Activated T-cell treated with anti-CD3 and anti-CD28 coated beads for 4 hours (primary cell): ENCODE measurements around the gene PRSS27.

Experiments used
- DNase-seq: peaks from one replicate; pipeline ENCODE4 v3.0.0-alpha.2; 2020

The PRSS27 gene

DNA sequence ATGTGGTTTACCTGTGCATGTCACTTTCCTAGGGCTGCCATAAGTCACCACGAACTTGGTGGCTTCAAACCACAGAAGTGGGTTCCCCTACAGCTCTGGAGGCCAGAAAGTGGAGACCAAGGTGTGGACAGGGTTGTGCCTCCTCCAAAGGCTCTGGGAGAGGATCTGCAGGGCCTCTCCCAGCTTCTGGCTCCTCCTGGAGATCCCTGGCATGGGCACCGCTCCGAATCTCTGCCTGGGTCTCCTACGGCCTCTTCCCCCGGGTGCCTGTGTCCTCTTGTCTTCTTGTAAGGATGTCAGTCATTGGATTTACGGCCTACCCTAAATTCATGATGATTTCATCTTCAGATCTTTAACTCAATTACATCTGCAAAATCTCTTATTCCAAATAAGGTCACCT lies 29.9 kb upstream of the PRSS27 start:
- no peak for DNase-seq

DNA sequence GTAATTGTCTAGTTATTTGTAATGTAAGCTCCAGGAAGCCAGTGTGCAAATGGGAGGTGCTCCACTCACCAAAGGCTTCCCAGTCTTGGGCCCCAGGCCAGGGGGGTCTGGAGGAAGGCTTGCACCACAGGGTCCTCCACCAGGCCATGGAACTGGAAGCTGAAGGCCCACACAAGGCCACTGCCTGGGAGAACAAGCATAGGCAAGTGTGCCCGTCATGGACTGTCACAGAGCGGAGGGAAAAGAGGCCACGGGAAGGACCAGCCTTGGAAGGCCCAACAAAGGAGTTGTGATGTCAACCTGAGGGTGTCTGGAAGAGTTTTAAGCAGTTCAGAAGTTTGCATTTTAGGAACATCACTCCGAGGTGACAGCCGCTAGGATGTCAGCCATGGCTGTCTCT lies 29.5 kb upstream of the PRSS27 start:
- no peak for DNase-seq

GRCh38 chr16:2748757-2749455 lies 28.9 kb upstream of the PRSS27 start:
- DNase-seq: no peak

DNA sequence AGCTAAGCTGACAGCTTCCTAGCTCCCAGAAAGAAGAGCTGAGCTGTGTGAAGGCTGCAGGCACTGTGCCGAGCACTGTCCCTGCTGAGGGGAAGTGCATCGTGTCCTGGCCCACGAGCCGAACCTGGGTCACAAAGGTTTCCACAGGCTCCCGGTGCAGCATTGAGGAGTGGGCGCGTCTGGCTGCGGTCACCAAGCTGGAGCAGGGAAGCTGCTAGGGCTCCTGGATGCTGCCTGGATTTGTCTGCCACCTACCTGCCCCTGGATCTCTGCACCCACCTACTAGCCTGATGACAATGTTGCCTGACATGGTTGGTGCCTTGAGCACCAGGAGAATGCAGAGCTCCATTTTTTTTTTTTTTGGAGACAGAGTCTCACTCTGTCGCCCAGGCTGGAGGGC lies 25.9 kb upstream of the PRSS27 start:
- DNase-seq: no peak

DNA sequence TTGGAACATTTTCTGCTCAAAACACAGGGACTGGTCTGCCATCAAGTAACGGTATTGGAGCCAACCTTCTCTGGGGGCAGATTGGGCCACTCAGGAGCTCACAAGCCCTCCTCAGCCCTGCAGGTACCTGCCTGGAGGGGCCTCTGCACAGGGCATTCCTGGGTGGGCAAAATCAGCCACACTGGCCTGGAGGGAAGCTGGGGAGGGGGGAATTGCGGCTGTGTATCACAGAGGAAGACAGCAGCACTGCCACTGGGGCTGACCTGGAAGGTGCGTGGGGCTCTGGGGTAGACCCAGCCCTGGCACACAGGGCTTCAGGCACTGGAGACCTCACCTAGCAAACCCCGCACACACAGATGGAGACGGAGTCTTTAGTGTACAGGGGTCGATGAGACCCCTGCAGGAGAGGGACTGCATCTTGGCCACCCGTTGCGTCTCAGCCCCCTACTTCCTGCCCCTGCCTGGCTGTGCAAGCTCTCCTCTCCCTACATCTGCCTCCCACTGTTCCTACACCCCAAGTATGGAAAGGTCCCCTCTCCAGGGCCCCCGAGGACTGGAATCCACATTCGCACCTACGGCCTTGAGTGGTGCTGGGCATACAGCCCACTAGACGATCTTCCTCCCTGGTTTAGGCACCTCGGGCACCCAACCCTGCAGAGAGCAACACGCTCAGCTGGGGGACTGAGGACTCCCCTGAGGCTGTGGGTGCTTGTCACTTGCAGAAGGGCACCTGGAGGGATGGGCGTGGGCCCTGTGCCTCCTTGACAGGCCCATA lies 25.3 kb upstream of the PRSS27 start:
- DNase-seq: no peak

DNA sequence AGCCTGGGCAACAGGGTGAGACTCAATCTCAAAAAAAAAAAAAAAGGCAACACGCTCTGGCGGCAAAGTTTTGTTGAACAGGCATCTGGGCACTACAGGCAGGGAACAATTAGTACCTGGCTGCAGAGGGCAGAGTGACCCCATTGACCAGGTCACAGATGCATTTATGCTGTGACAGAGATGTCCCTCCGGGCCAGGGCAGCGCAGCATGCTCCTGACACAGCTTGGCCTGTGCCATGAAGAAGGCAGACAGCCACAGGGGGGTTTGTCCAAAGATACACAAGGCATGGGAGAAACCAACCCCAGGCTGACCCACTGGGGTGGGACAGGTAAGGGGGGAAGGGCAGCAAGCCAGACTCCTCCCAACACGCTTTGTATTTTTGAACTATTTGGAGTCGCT lies 24.7 kb upstream of the PRSS27 start:
- DNase-seq: no peak

DNA sequence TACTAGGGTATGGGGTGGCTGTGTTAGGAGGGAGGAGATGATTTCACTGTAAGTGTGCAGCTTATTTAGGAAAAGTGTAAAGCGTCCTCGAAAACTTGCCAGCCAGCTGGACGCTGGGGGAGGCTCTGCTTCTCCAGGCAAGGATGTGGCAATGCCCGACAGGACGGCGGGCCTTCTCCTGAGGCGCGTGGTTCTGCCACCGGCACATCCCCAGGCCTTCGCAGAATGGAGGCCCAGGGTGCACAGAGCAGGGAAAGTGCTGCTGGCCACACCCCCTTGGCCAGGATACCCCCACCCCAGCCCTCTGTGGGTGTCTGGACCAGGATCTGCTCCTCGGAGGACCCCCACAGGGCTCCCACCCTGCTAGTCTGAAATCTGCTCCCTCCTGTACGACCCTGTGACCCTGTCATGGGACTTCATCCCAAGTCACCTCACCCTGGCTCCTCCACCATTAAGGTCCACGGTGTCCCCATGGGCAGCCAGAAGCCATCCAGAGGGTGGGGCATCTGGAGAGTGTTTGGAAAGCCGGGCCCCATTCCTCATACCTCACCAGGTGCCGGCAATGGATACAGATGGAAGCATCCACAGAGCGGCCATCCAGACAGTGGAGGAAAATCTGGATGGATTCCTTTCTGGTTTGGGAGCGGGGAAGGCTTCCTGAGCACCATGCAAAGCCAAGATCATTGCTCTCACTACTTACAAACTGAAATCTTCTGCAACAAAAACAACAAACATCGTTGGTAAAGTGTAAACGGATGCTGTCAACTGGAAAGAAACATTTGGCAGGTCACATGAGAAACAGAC lies 23.2 kb upstream of the PRSS27 start:
- DNase-seq: no peak

GRCh38 chr16:2742323-2743006 lies 22.4 kb upstream of the PRSS27 start:
- no peak for DNase-seq

GRCh38 chr16:2741168-2741567 lies 21.1 kb upstream of the PRSS27 start:
- DNase-seq: no peak

DNA sequence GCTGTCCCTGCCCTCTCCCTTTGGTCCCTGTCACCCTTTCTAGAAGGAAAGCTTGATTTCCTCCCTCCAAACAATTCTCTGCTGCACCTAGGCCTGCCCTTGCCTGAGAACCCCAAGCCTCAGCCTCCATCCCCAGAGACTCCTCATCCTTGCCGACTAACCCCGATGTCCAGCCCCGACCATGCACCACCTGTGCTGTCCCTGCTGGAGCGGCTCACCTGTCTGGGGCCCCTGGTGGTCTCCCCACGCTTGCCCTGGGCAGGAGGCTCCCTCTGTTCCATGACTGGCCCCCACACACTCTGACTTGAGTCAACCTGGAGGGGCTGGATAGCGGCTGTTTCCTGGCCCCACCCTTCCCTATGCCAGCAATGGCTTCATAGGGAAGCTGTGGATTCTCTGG lies 20.5 kb upstream of the PRSS27 start:
- DNase-seq: no peak

- DNase-seq: no peak
These were observed 19.8 kb upstream of the PRSS27 start for GRCh38 chr16:2739625-2740430.

- no peak for DNase-seq
These were observed 18.6 kb upstream of the PRSS27 start for GRCh38 chr16:2738615-2739014.

- DNase-seq: no peak
These were observed 17.9 kb upstream of the PRSS27 start for GRCh38 chr16:2737895-2738418.

DNA sequence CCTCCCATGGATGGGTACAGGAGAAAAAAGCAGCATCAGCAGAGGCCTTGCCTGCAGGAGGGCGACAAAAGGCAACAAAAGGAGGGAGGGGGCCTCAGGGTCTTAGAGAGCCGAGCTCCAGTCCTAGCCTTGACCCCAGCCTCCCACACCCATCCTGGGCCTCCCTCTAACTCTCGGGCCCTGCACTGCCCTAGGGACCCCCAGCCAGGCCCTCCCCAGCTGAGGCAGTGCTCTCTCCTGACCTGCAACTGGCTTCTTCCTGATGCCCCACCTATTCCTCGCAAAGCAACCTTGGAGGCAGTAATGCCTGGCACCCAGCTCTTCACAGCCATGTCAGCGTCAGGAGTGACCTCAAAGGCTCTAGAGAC lies 17.2 kb upstream of the PRSS27 start:
- DNase-seq: no peak

DNA sequence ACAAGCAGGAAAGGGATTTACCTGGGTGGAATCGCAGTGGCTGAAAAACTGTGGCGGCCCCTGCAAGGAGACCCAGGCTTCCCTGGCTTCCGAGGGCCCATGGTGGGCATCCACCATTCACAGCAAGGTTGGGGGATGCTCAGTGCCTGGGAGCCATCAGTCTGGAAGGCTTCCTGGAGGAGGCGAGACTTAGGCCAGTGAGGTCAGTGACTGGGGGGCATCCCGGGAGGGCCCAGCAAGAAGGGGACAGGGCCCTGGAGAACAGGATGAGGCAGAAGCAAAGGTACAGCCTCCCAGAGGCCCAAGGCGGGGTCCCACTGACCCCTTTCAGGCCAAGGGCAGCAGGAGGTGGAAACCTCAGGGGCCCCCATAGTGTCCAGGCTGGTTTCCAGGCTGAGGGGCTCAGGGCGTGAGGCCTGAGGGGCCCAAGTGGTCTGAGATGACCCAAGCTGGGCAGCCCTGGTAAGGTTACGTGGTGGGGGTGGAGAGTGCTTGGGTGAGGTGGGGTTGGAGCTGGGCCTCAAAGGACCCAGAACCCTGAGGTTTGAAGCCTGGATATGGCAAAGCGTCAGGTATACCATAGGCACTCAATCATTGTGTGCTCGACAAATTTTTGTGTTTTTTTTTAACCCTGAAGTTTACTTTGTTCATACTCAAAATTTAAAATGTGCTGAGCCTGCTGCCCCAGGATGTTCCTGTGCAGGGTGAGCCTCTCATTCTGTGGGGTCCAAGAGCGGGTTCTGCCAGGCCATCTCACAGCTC lies 16.6 kb upstream of the PRSS27 start:
- no peak for DNase-seq

- no peak for DNase-seq
These were observed 15.0 kb upstream of the PRSS27 start for GRCh38 chr16:2734844-2735515.

DNA sequence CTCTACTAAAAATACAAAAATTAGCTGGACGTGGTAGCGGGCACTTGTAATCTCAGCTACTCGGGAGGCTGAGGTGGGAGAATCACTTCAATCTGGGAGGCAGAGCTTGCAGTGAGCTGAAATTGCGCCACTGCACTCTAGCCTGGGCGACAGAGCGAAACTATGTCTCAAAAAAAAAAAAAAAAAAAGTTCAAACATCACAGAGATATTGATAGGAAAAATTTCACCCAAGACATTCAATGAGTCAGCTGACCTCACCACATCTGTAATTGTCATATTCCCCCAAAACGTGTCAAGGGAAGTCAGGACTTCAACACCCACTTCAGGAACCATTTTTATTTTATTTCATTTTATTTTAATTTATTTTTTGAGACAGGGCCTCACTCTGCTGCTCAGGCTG lies 8.0 kb upstream of the PRSS27 start:
- no peak for DNase-seq

DNA sequence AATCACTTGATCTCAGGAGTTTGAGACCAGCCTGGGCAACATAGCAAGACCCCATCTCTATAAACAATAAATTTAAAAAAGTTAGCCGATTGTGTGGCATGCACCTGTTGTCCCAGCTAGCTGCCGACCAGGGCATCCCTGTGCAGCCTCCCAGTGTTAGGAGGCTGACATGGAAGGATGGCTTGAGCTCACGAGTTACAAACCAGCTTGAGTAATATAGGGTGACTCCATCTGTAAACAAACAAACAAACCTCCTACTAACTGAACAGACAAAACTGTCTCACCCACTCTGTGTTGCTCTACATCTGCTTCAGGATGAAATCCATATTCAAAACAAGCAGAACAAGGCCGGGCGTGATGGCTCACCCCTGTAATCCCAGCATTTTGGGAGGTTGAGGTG lies 6.9 kb upstream of the PRSS27 start:
- no peak for DNase-seq

DNA sequence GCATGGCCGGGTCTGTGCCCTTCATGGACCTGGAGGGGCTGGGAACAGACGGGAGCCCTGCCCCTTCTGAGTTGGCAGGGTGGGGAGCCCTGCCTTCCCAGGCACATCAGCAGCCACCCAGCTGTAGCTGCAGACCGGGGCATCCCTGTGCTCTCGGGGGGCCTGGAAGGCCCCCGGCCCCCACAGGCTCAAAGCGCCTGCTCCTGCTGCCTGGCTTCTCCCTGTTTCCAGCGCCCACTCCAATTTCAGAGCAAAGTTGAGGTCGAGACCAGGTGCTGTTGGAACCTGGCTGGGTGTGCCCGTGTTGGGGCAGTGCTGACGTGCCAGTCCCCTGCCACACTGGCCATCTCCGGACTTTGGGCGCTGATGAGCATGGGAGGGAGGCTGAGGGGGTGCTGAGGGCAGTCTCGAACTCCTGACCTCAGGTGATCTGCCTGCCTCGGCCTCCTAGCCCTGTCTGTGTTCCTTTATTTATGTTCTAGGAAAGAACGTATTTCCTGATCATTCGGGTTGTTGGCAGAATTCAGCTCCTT lies 4.9 kb upstream of the PRSS27 start:
- no peak for DNase-seq

GRCh38 chr16:2724088-2724676 lies 4.2 kb upstream of the PRSS27 start:
- no peak for DNase-seq
